HG03571 (cell line): Measurements from ENCODE around the gene ANKRD34A.
"Not testable (repeated sequence)": the region's sequence is repeated elsewhere in the genome, so short reads cannot be mapped to it uniquely, and the experiment has no call there.

ENCODE experiments used
- ATAC-seq: cut with Tn5 transposase; IDR thresholded peaks from one replicate; pipeline ENCODE4 v1.9.1; 2021; ENCODE audit not compliant: unreplicated experiment

Gene ANKRD34A

GRCh38 chr1:145949219-145949618, 15.2 kb downstream of the ANKRD34A start:
- no peak for ATAC-seq

- ATAC-seq, result no peak
Measured at GRCh38 chr1:145947551-145947950, 16.8 kb downstream of the ANKRD34A start.

- no peak for ATAC-seq
Measured at GRCh38 chr1:145946477-145946986, 17.8 kb downstream of the ANKRD34A start.

- no peak for ATAC-seq
Measured at GRCh38 chr1:145944532-145944931, 19.8 kb downstream of the ANKRD34A start.

GRCh38 chr1:145942871-145943270, 21.5 kb downstream of the ANKRD34A start:
- ATAC-seq, result no peak

GRCh38 chr1:145942405-145942804, 22.0 kb downstream of the ANKRD34A start:
- no peak for ATAC-seq

GRCh38 chr1:145937436-145937835, 26.9 kb downstream of the ANKRD34A start:
- no peak for ATAC-seq

- no peak for ATAC-seq
Measured at GRCh38 chr1:145936247-145936646, 28.1 kb downstream of the ANKRD34A start.

GRCh38 chr1:145935708-145936107, 28.7 kb downstream of the ANKRD34A start:
- ATAC-seq, result no peak

- ATAC-seq, result not testable (repeated sequence)
Measured at GRCh38 chr1:145932522-145933009, 31.8 kb downstream of the ANKRD34A start.

GRCh38 chr1:145927916-145928643, 36.3 kb downstream of the ANKRD34A start:
- ATAC-seq, result no peak

GRCh38 chr1:145927063-145927886, 37.1 kb downstream of the ANKRD34A start, which contains the start of gene RBM8A:
Gene RBM8A (minus strand): TSS chr1:145927484. CDS start chr1:145927426, 58 bp downstream.
- ATAC-seq, result peak; percentile 95

GRCh38 chr1:145926686-145927062, 37.7 kb downstream of the ANKRD34A start:
- ATAC-seq, result peak; percentile 2

- no peak for ATAC-seq
Measured at GRCh38 chr1:145922266-145922665, 42.1 kb downstream of the ANKRD34A start.

GRCh38 chr1:145920297-145920696, 44.1 kb downstream of the ANKRD34A start:
- ATAC-seq, result not testable (repeated sequence)

- ATAC-seq, result peak; percentile 10
Measured at GRCh38 chr1:145918992-145919939, 45.1 kb downstream of the ANKRD34A start.

GRCh38 chr1:145918144-145918991, 46.0 kb downstream of the ANKRD34A start, which contains the start of gene PEX11B:
Gene PEX11B (minus strand): TSS chr1:145918717. CDS start chr1:145918688, 29 bp downstream.
- peak; percentile 80 for ATAC-seq

GRCh38 chr1:145917595-145917994, 46.8 kb downstream of the ANKRD34A start:
- ATAC-seq, result no peak

GRCh38 chr1:145916745-145917144, 47.6 kb downstream of the ANKRD34A start:
- no peak for ATAC-seq
